Prostate gland (tissue), 2 donors: Measurements from ENCODE around the gene DDI2.

ENCODE experiments used
- CTCF ChIP-seq, 4 experiments: fragments of 200-600 bp in 2 of 4; fragments of 450-650 bp in 2 of 4; sonication (generic) in 2 of 4; IDR thresholded peaks; 1 replicate in 3 of 4; 2 replicates in 1 of 4; pipeline ENCODE4 v1.5.1; 2016 to 2019; ENCODE audit warnings: antibody characterized with exemption in 4 of 4, mild to moderate bottlenecking in 2 of 4, moderate library complexity in 2 of 4
- POLR2A ChIP-seq: fragments of 450-650 bp; IDR thresholded peaks from one replicate; pipeline ENCODE4 v1.6.1; 2016; ENCODE audit warnings: antibody characterized with exemption, mild to moderate bottlenecking

GRCh38 chr1:15628003-15628402 is 10.7 kb downstream of the DDI2 start:
- TF ChIP-seq POLR2A (no peak), CTCF (IDR thresholded peaks at IDR 0.05) (no peak)
